Neural cell (in vitro differentiated cells): ENCODE results near the gene HUS1. TPM values are rescaled to one million over a fixed set of nuclear protein-coding genes. Genes with fewer than 3 reads are reported as not detected.

Experiments used
- H2AFZ ChIP-seq: fragments of 200-600, 300-800 bp; sonication (generic), shearing (Covaris generic); 2 replicates; pipeline ENCODE4 v1.6.0; 2014; ENCODE audit warnings: low read depth, mild to moderate bottlenecking, antibody characterized with exemption, low read length, moderate library complexity
- H3F3A ChIP-seq: fragments of 200-600 bp; shearing (Covaris generic); 2 replicates; pipeline ENCODE4 v1.6.1; 2016; ENCODE audit warnings: mild to moderate bottlenecking, moderate library complexity, mixed read lengths, antibody characterized with exemption, low read length; ENCODE audit not compliant: insufficient read depth, poor library complexity, severe bottlenecking
- H3K27ac ChIP-seq: fragments of 200-600, 300-800 bp; sonication (generic), shearing (Covaris generic); 2 replicates; pipeline ENCODE4 v1.5.1; 2014; ENCODE audit warnings: mild to moderate bottlenecking, low read length, moderate library complexity
- H3K27me3 ChIP-seq: fragments of 300-800, 200-600 bp; sonication (generic), shearing (Covaris generic); 2 replicates; pipeline ENCODE4 v1.6.0; 2014; ENCODE audit warnings: mild to moderate bottlenecking, low read depth, low read length, moderate library complexity; ENCODE audit not compliant: insufficient read depth
- H3K36me3 ChIP-seq: fragments of 300-800, 200-600 bp; sonication (generic), shearing (Covaris generic); 2 replicates; pipeline ENCODE4 v1.5.1; 2014; ENCODE audit warnings: mild to moderate bottlenecking, antibody characterized with exemption, low read length, moderate library complexity; ENCODE audit not compliant: insufficient read depth
- H3K4me2 ChIP-seq: fragments of 300-800, 200-600 bp; sonication (generic), shearing (Covaris generic); 2 replicates; pipeline ENCODE4 v1.6.0; 2014; ENCODE audit warnings: mild to moderate bottlenecking, low read length
- H3K4me3 ChIP-seq: fragments of 300-800, 200-600 bp; sonication (generic), shearing (Covaris generic); 2 replicates; pipeline ENCODE4 v1.5.1; 2014; ENCODE audit warnings: mild to moderate bottlenecking, low read length, moderate library complexity
- H3K79me2 ChIP-seq: fragments of 200-600 bp; shearing (Covaris generic); replicated peaks from 2 replicates; pipeline ENCODE4 v1.6.0; 2014; ENCODE audit warnings: mild to moderate bottlenecking, low read length, moderate library complexity; ENCODE audit not compliant: insufficient read depth
- H3K9ac ChIP-seq: fragments of 300-800, 200-600 bp; sonication (generic), shearing (Covaris generic); 2 replicates; pipeline ENCODE4 v1.6.1; 2016; ENCODE audit warnings: mild to moderate bottlenecking, low read length, mixed read lengths
- H3K9me2 ChIP-seq: fragments of 200-600 bp; shearing (Covaris generic); 2 replicates; pipeline ENCODE4 v1.6.1; 2016; ENCODE audit warnings: mild to moderate bottlenecking, low read length, mixed read lengths; ENCODE audit not compliant: insufficient read depth
- H3K9me3 ChIP-seq: fragments of 200-600, 300-800 bp; sonication (generic), shearing (Covaris generic); 2 replicates; pipeline ENCODE4 v1.6.1; 2016; ENCODE audit warnings: mild to moderate bottlenecking, mixed run types, low read length, moderate library complexity, mixed read lengths
- H4K20me1 ChIP-seq: fragments of 200-600 bp; shearing (Covaris generic); 2 replicates; pipeline ENCODE4 v1.6.1; 2016; ENCODE audit warnings: mild to moderate bottlenecking, mixed run types; ENCODE audit not compliant: insufficient read depth
- EP300 ChIP-seq: fragments of 450-650 bp; conservative IDR thresholded peaks from 2 replicates; pipeline ENCODE4 v1.6.1; 2014; ENCODE audit warnings: antibody characterized with exemption, mild to moderate bottlenecking, moderate library complexity; ENCODE audit not compliant: poor library complexity, severe bottlenecking
- EZH2 ChIP-seq: fragments of 200-600, 300-800 bp; shearing (Covaris generic), sonication (generic); IDR thresholded peaks from 2 replicates; pipeline ENCODE4 v1.6.1; 2014; ENCODE audit warnings: antibody characterized with exemption, low read length, borderline replicate concordance, mild to moderate bottlenecking; ENCODE audit not compliant: insufficient read depth, poor library complexity, severe bottlenecking
- MXI1 ChIP-seq: fragments of 450-650 bp; conservative IDR thresholded peaks from 2 replicates; pipeline ENCODE4 v1.6.1; 2014; ENCODE audit warnings: antibody characterized with exemption, mild to moderate bottlenecking; ENCODE audit not compliant: poor library complexity, severe bottlenecking
- POLR2AphosphoS5 ChIP-seq: IDR thresholded peaks from 2 replicates; pipeline ENCODE4 v1.6.1; 2012
- RAD21 ChIP-seq: fragments of 450-650 bp; conservative IDR thresholded peaks from 2 replicates; pipeline ENCODE4 v1.6.1; 2014; ENCODE audit warnings: antibody characterized with exemption, mild to moderate bottlenecking, moderate library complexity
- SMC3 ChIP-seq: fragments of 450-650 bp; conservative IDR thresholded peaks from 2 replicates; pipeline ENCODE4 v1.6.1; 2014; ENCODE audit warnings: antibody characterized with exemption, mild to moderate bottlenecking, moderate library complexity; ENCODE audit not compliant: poor library complexity
- TAF1 ChIP-seq: IDR thresholded peaks from 2 replicates; pipeline ENCODE4 v1.6.1; 2012; ENCODE audit warnings: low read depth
- polyA plus RNA-seq: library from polyadenylated mRNA; depleted of rRNA; stranded (reverse); fragments of >200 nt; gene quantifications from 2 replicates; pipeline ENCODE4 v1.2.3, GENCODE V29; 2014
- TF ChIP-seq, protein P1 (sequence below): fragments of 450-650 bp; IDR thresholded peaks from 2 replicates; pipeline ENCODE4 v1.5.1; 2014; ENCODE audit warnings: antibody characterized with exemption, mild to moderate bottlenecking, moderate library complexity; ENCODE audit not compliant: poor library complexity, severe bottlenecking
- TF ChIP-seq, protein P2 (sequence below): IDR thresholded peaks from 2 replicates; pipeline ENCODE4 v1.6.1; 2012; ENCODE audit warnings: borderline replicate concordance

HUS1 gene
- polyA plus RNA-seq, 1 donor from 2014 or later: 17.4 TPM

DNA sequence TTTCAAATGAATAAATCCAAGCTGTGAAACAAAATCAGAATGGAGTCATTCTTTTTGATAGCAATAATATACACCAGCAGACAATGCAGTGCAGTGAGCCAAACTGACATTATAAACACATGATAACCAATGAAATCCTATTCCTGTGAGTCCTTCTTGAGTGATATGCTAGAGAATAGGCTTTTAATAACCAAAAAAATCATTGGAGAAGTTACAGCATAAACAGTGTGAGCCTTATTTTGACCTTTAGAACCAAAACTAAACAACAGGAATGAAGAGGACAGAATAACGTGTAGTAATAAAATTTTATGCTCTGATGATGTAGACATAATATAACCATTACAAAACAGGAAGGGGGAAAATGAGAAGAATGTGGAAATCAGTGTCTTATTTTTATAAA, 8.7 kb downstream of the HUS1 start:
- Histone ChIP-seq H3K9me2 (no peaks in the 10 kb centered on the region), H3K79me2 (no peaks in the 10 kb centered on the region), H3K4me3 (no peak overlapping the region), H2AFZ (no peak overlapping the region), H3K36me3 (peaks cover 3% of the 10 kb centered on the region), H3K27ac (no peak overlapping the region), H3K27me3 (no peaks in the 10 kb centered on the region), H3K9me3 (no peaks in the 10 kb centered on the region), H4K20me1 (no peaks in the 10 kb centered on the region), H3F3A (no peaks in the 10 kb centered on the region), H3K9ac (no peak overlapping the region), H3K4me2 (no peak overlapping the region)
- TF ChIP-seq SMC3 (no peak), MXI1 (no peak), EP300 (no peak), EZH2 (no peak), POLR2AphosphoS5 (no peak), RAD21 (no peak), TAF1 (no peak)
- TF ChIP-seq, protein P1, sequence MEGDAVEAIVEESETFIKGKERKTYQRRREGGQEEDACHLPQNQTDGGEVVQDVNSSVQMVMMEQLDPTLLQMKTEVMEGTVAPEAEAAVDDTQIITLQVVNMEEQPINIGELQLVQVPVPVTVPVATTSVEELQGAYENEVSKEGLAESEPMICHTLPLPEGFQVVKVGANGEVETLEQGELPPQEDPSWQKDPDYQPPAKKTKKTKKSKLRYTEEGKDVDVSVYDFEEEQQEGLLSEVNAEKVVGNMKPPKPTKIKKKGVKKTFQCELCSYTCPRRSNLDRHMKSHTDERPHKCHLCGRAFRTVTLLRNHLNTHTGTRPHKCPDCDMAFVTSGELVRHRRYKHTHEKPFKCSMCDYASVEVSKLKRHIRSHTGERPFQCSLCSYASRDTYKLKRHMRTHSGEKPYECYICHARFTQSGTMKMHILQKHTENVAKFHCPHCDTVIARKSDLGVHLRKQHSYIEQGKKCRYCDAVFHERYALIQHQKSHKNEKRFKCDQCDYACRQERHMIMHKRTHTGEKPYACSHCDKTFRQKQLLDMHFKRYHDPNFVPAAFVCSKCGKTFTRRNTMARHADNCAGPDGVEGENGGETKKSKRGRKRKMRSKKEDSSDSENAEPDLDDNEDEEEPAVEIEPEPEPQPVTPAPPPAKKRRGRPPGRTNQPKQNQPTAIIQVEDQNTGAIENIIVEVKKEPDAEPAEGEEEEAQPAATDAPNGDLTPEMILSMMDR: no peak
- TF ChIP-seq, protein P2, sequence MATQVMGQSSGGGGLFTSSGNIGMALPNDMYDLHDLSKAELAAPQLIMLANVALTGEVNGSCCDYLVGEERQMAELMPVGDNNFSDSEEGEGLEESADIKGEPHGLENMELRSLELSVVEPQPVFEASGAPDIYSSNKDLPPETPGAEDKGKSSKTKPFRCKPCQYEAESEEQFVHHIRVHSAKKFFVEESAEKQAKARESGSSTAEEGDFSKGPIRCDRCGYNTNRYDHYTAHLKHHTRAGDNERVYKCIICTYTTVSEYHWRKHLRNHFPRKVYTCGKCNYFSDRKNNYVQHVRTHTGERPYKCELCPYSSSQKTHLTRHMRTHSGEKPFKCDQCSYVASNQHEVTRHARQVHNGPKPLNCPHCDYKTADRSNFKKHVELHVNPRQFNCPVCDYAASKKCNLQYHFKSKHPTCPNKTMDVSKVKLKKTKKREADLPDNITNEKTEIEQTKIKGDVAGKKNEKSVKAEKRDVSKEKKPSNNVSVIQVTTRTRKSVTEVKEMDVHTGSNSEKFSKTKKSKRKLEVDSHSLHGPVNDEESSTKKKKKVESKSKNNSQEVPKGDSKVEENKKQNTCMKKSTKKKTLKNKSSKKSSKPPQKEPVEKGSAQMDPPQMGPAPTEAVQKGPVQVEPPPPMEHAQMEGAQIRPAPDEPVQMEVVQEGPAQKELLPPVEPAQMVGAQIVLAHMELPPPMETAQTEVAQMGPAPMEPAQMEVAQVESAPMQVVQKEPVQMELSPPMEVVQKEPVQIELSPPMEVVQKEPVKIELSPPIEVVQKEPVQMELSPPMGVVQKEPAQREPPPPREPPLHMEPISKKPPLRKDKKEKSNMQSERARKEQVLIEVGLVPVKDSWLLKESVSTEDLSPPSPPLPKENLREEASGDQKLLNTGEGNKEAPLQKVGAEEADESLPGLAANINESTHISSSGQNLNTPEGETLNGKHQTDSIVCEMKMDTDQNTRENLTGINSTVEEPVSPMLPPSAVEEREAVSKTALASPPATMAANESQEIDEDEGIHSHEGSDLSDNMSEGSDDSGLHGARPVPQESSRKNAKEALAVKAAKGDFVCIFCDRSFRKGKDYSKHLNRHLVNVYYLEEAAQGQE: no peak

DNA sequence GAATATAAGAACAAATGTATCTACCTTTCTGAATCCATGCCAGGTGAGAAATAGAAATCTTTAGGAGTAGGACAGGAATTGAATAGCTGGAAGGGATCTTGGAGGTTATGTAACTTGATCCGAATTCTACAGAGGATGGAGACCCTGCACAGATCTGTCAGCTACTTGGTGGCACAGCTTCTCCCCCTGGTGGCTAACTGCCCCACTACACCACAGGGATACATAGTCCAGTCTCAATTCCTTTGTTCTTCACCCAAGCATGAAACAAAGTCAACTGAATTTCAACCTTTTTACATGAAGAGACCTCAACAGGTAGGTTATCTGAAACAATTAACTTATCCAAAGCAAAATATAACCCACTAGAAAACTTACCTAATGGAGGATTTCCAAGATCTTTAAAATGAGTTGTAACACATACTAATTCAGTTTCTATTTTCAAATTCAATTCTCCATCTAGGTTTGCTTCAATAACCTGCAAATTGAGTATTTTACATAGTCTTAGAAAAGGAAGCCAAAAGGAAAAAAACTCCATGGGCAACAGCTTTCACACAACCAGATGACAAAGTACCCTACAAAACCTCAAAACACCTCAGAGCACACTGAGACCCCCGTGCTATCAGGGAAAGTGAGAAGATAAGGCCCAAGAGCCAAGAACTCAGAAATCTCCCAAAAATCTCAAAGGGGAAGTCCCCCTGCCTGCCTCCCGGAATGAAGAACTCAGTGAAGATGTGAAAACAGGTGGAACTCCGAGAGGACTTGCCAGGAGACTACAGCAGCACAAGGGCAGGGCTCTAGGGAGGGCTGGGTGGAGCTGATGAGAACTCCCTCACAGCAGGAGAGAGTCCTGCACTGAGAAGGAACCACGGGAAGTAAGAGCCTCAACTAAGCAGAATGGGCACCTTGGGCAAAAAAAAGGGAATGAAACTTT, 10.3 kb downstream of the HUS1 start:
- Histone ChIP-seq H2AFZ (no peak overlapping the region), H3K79me2 (no peaks in the 10 kb centered on the region), H4K20me1 (no peaks in the 10 kb centered on the region), H3K36me3 (peaks cover 9% of the 10 kb centered on the region), H3K27me3 (no peaks in the 10 kb centered on the region), H3K27ac (no peak overlapping the region), H3K4me2 (no peak overlapping the region), H3K9ac (no peak overlapping the region), H3K4me3 (no peak overlapping the region), H3K9me2 (no peaks in the 10 kb centered on the region), H3K9me3 (no peaks in the 10 kb centered on the region), H3F3A (no peaks in the 10 kb centered on the region)
- TF ChIP-seq, protein P1: peak; percentile 72
- TF ChIP-seq RAD21 (peak; percentile 58), EZH2 (no peak), TAF1 (no peak), SMC3 (peak; percentile 73), EP300 (no peak), MXI1 (no peak)
- TF ChIP-seq, protein P2: no peak
